ENCODE results near the gene SLC8A3. TPM values are rescaled to one million over a fixed set of nuclear protein-coding genes. Genes with fewer than 3 reads are reported as not detected.

Gene SLC8A3
- total RNA-seq, 1 experiment from 2014 or later, result 0.13 TPM

- no peak overlapping the region for H3K4me2 ChIP-seq (ENCODE audit: insufficient read depth, insufficient read length, low read length)
- H4K8ac ChIP-seq (replicated peaks; ENCODE audit: insufficient read length, low read depth, low read length), result no peak overlapping the region
- no peaks in the 10 kb centered on the region for H3K79me1 ChIP-seq (ENCODE audit: insufficient read depth, low read depth, low read length, poor library complexity, severe bottlenecking)
- Mint-ChIP-seq H3K4me3 (no peak overlapping the region), H3K9me3 (no peaks in the 10 kb centered on the region), H3K36me3 (ENCODE audit: insufficient read depth in 1 of 3, low read depth in 3 of 3) (no peaks in the 10 kb centered on the region), H3K27ac (no peak overlapping the region; a peak in 2 of 7 replicates), H3K4me1 (peaks cover 4 to 6% of the 10 kb centered on the region in 2 experiments; a peak in 3 of 4 replicates), H3K27me3 (ENCODE audit: low read depth) (no peaks in the 10 kb centered on the region; the same call in none of the 2 replicates)
- no peaks in the 10 kb centered on the region for H3K4me1 ChIP-seq (ENCODE audit: insufficient read depth, low read length)
- H2AK5ac ChIP-seq (ENCODE audit: insufficient read length, low read length), result no peak overlapping the region
- H2BK20ac ChIP-seq (ENCODE audit: low read depth, low read length, poor library complexity, severe bottlenecking), result no peak overlapping the region
- H3K27me3 ChIP-seq (ENCODE audit: insufficient read depth, low read length), result no peaks in the 10 kb centered on the region
- no peak overlapping the region for H2BK120ac ChIP-seq (ENCODE audit: low read depth, low read length, poor library complexity, severe bottlenecking)
- H3K9ac ChIP-seq (ENCODE audit: extremely low read depth, insufficient read length, low read length), result no peak overlapping the region
- H3K23me2 ChIP-seq (ENCODE audit: insufficient read length, low read depth, low read length, poor library complexity, severe bottlenecking), result no peaks in the 10 kb centered on the region
- TF ChIP-seq CTCF (conservative IDR thresholded peaks at IDR 0.05), result no peak
- H3K23ac ChIP-seq (ENCODE audit: insufficient read length, low read depth, low read length), result no peak overlapping the region
- no peak overlapping the region for H2BK12ac ChIP-seq (ENCODE audit: insufficient read length, low read depth, low read length)
- H3K14ac ChIP-seq (ENCODE audit: insufficient read depth, low read length), result no peak overlapping the region
- no peak overlapping the region for H3K18ac ChIP-seq (ENCODE audit: insufficient read length, low read depth, low read length)
- WGBS (ENCODE audit: extremely low coverage, insufficient read length, low lambda C conversion rate), result no CpG with 5 or more reads among the region's 15 CpGs
- H3K4ac ChIP-seq (ENCODE audit: low read depth, low read length), result no peak overlapping the region
- no peak overlapping the region for H3K27ac ChIP-seq (ENCODE audit: insufficient read length, low read depth, low read length)
- no peak overlapping the region for H2BK5ac ChIP-seq (ENCODE audit: insufficient read length, low read length)
- no peaks in the 10 kb centered on the region for H3K9me3 ChIP-seq (ENCODE audit: control insufficient read depth, low read depth, low read length)
- no peak overlapping the region for H4K91ac ChIP-seq (ENCODE audit: insufficient read length, low read depth, low read length)
- H2BK15ac ChIP-seq (ENCODE audit: low read depth, low read length), result no peak overlapping the region
- H2AFZ ChIP-seq (ENCODE audit: low read length), result no peak overlapping the region
- no peak for DNase-seq
- no peak overlapping the region for H3T11ph ChIP-seq (ENCODE audit: low read length)
- no peak overlapping the region for H4K5ac ChIP-seq (ENCODE audit: insufficient read length, low read depth, low read length)
- no peaks in the 10 kb centered on the region for H3K79me2 ChIP-seq (ENCODE audit: insufficient read depth, low read length)
- no peak overlapping the region for H3K56ac ChIP-seq (ENCODE audit: insufficient read length, low read depth, low read length)
- H4K20me1 ChIP-seq (ENCODE audit: control insufficient read depth, insufficient read depth, insufficient read length), result no peaks in the 10 kb centered on the region
Measured at GRCh38 chr14:70022771-70023445, 165.8 kb downstream of the SLC8A3 start.

Data from H9 (cell line).